Caco-2 (cell line): ENCODE data around the gene LAPTM5. TPM values are rescaled to one million over a fixed set of nuclear protein-coding genes. Genes with fewer than 3 reads are reported as not detected.

Experiments
- BruUV-seq: library from RNA; stranded (reverse); fragments of 400-500 nt; replicated peaks from 2 replicates; lab custom pipeline; 2021; lab: Mats Ljungman, UMichigan
- CTCF ChIA-PET: fragments of 300-600 bp; sonication (Branson Sonifier 250); formaldehyde crosslinking; loops from one replicate; lab custom pipeline; 2022; ENCODE audit warnings: antibody characterized with exemption; lab: Charles Lee
- POLR2A ChIA-PET: fragments of 300-600 bp; sonication (Branson Sonifier 250); formaldehyde crosslinking; loops from one replicate; lab custom pipeline; 2022; ENCODE audit warnings: antibody characterized with exemption; lab: Charles Lee
- DNase-seq, 2 experiments: peaks; one replicate each; pipeline versions ENCODE4 v3.0.0 to v3.0.0-alpha.2; 2020 to 2022
- H3K27me3 ChIP-seq: replicated peaks from 2 replicates; pipeline ENCODE4 v1.6.0; 2011; ENCODE audit warnings: low read length; ENCODE audit not compliant: control insufficient read depth, insufficient read depth
- H3K36me3 ChIP-seq: 2 replicates; pipeline ENCODE4 v1.5.1; 2011; ENCODE audit warnings: low read length; ENCODE audit not compliant: control insufficient read depth, insufficient read depth
- H3K4me1 ChIP-seq: fragments of 250-450 bp; sonication (Bioruptor Pico); 2 replicates; pipeline ENCODE4 v1.5.1; 2020; ENCODE audit warnings: mild to moderate bottlenecking
- H3K4me3 ChIP-seq: 2 replicates; pipeline ENCODE4 v1.5.1; 2011; ENCODE audit warnings: low read depth, mild to moderate bottlenecking, control low read depth, low read length
- H3K9me3 ChIP-seq: fragments of 250-450 bp; sonication (Bioruptor Pico); 2 replicates; pipeline ENCODE4 v1.5.1; 2020; ENCODE audit warnings: mild to moderate bottlenecking, moderate library complexity
- H3K27ac Mint-ChIP-seq: one replicate; pipeline ENCODE4 v1.8.0; 2022; ENCODE audit warnings: mixed read lengths; ENCODE audit not compliant: unreplicated experiment
- H3K27me3 Mint-ChIP-seq: one replicate; pipeline ENCODE4 v1.8.0; 2022; ENCODE audit warnings: mixed read lengths; ENCODE audit not compliant: insufficient read depth, unreplicated experiment
- H3K36me3 Mint-ChIP-seq: one replicate; pipeline ENCODE4 v1.8.0; 2022; ENCODE audit warnings: mild to moderate bottlenecking, mixed read lengths; ENCODE audit not compliant: insufficient read depth, unreplicated experiment
- H3K4me1 Mint-ChIP-seq: one replicate; pipeline ENCODE4 v1.8.0; 2022; ENCODE audit warnings: low read depth, mixed read lengths; ENCODE audit not compliant: unreplicated experiment
- H3K4me3 Mint-ChIP-seq: one replicate; pipeline ENCODE4 v1.8.0; 2022; ENCODE audit warnings: mild to moderate bottlenecking, moderate library complexity, mixed read lengths; ENCODE audit not compliant: unreplicated experiment
- H3K9me3 Mint-ChIP-seq: one replicate; pipeline ENCODE4 v1.8.0; 2022; ENCODE audit warnings: mixed read lengths; ENCODE audit not compliant: unreplicated experiment
- intact Hi-C: fragments of 100-400 bp; cut with micrococcal nuclease; formaldehyde crosslinking; loops from one replicate; pipeline ENCODE4 v1.10.0; 2022; ENCODE audit not compliant: unreplicated experiment
- total RNA-seq: library from RNA; stranded (reverse); gene quantifications from 2 replicates; pipeline ENCODE4 v1.2.3, GENCODE V29; 2022
- TF ChIP-seq, protein P1 (sequence below), 2 experiments: fragments of 200-600 bp in 1 of 2; IDR thresholded peaks; 1 replicate in 1 of 2; 2 replicates in 1 of 2; pipeline versions ENCODE4 v1.5.1 to v1.8.0; 2011 to 2022; ENCODE audit warnings: antibody characterized with exemption in 1 of 2, control low read depth in 1 of 2, inconsistent platforms in 1 of 2, low read depth in 1 of 2, low read length in 1 of 2, mild to moderate bottlenecking in 1 of 2, moderate library complexity in 1 of 2; ENCODE audit not compliant: insufficient read depth in 1 of 2, severe bottlenecking in 1 of 2, unreplicated experiment in 1 of 2

Gene LAPTM5
- total RNA-seq, 1 experiment from 2014 or later = not detected

DNA sequence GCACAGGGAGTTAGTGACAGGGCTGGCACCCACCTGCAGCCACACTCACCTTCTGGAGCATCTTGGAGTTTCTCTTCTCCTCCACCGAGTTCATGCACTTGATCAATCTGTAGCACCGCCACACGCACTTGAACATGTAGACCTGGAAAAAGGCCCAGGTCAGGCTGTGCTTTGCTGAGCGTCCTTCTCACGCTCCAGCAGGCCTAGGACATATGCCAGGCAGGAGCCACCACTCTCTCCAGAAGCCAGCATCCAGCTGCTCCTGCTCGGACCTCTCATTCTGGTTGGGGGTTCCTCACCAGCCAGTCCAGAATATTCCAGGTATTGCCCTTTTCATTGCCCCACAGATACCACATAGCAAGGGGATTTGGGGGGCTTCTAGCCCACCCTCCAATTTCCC is 22.4 kb downstream of the LAPTM5 start:
- no peaks in the 10 kb centered on the region for H3K9me3 ChIP-seq
- H3K4me1 ChIP-seq = no peaks in the 10 kb centered on the region
- POLR2A ChIA-PET = no interaction called here
- no peaks in the 10 kb centered on the region for H3K36me3 ChIP-seq
- H3K9me3 Mint-ChIP-seq = no peaks in the 10 kb centered on the region
- TF ChIP-seq, protein P1, sequence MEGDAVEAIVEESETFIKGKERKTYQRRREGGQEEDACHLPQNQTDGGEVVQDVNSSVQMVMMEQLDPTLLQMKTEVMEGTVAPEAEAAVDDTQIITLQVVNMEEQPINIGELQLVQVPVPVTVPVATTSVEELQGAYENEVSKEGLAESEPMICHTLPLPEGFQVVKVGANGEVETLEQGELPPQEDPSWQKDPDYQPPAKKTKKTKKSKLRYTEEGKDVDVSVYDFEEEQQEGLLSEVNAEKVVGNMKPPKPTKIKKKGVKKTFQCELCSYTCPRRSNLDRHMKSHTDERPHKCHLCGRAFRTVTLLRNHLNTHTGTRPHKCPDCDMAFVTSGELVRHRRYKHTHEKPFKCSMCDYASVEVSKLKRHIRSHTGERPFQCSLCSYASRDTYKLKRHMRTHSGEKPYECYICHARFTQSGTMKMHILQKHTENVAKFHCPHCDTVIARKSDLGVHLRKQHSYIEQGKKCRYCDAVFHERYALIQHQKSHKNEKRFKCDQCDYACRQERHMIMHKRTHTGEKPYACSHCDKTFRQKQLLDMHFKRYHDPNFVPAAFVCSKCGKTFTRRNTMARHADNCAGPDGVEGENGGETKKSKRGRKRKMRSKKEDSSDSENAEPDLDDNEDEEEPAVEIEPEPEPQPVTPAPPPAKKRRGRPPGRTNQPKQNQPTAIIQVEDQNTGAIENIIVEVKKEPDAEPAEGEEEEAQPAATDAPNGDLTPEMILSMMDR (IDR thresholded peaks at IDR 0.05; ENCODE audit: insufficient read depth in 1 of 2, low read depth in 1 of 2, low read length in 1 of 2, severe bottlenecking in 1 of 2, unreplicated experiment in 1 of 2) = no peak
- H3K4me1 Mint-ChIP-seq = no peaks in the 10 kb centered on the region
- no peak overlapping the region for H3K4me3 ChIP-seq
- CTCF ChIA-PET = no interaction called here
- no peak for DNase-seq
- intact Hi-C loops = no loop called here
- no peaks in the 10 kb centered on the region for H3K36me3 Mint-ChIP-seq
- no peak overlapping the region for H3K4me3 Mint-ChIP-seq
- H3K27me3 ChIP-seq = no peaks in the 10 kb centered on the region
- H3K27ac Mint-ChIP-seq = no peak overlapping the region
- no TSS peak for BruUV-seq
- H3K27me3 Mint-ChIP-seq = no peaks in the 10 kb centered on the region

DNA sequence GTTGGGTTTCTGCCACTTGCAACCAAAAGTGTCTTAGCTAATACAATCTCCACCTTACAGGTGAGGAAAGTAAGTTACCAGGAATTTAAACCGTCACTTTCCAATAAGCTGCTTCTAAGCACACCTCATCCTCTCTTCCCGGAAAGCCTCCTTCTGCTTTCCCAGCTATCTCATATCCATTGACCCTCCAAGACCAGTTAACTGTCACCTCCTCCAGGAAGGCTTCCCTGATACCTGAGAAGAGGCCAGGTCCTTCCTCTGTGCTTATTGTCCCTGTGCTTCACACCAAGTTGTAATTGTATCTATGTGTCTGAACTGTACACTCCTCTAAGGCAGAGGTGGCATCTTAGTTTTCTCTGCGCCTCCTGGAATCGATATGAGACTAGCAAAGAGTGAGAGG is 23.0 kb downstream of the LAPTM5 start:
- TF ChIP-seq, protein P1 (IDR thresholded peaks at IDR 0.05; ENCODE audit: insufficient read depth in 1 of 2, low read depth in 1 of 2, low read length in 1 of 2, severe bottlenecking in 1 of 2, unreplicated experiment in 1 of 2) = no peak
- H3K27me3 Mint-ChIP-seq = no peaks in the 10 kb centered on the region
- H3K9me3 ChIP-seq = no peaks in the 10 kb centered on the region
- no peaks in the 10 kb centered on the region for H3K36me3 Mint-ChIP-seq
- H3K4me1 ChIP-seq = no peaks in the 10 kb centered on the region
- BruUV-seq = no TSS peak
- H3K4me1 Mint-ChIP-seq = no peaks in the 10 kb centered on the region
- intact Hi-C loops = no loop called here
- no peaks in the 10 kb centered on the region for H3K27me3 ChIP-seq
- DNase-seq = no peak
- H3K36me3 ChIP-seq = no peaks in the 10 kb centered on the region
- ChIA-PET CTCF (no interaction called here), POLR2A (no interaction called here)
- H3K27ac Mint-ChIP-seq = no peak overlapping the region
- no peak overlapping the region for H3K4me3 ChIP-seq
- no peak overlapping the region for H3K4me3 Mint-ChIP-seq
- H3K9me3 Mint-ChIP-seq = no peaks in the 10 kb centered on the region

DNA sequence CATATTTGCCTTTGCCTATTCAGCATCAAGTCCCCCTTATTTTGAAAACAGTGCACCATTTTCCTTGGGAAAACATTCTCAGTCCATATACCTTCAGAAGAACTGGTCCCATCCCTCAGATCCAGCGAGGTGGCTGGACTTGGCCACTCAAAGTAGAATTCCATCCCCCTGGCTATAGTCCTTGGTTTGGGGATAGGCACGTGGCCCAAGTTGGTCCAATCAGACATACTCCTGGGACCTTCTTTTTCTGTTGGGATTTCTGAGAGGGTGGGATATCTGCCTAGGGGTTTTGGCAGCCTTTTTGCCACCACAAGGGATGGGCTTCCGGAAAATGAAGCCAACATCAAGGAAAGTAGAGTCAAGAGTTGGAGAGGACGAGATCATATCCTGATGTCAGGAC is 23.5 kb downstream of the LAPTM5 start:
- DNase-seq = no peak
- H3K27me3 Mint-ChIP-seq = no peaks in the 10 kb centered on the region

More for the DNA sequence above, 23.5 kb downstream of the LAPTM5 start:
- Mint-ChIP-seq H3K4me3 (no peak overlapping the region), H3K27ac (no peak overlapping the region), H3K4me1 (no peaks in the 10 kb centered on the region), H3K9me3 (no peaks in the 10 kb centered on the region), H3K36me3 (no peaks in the 10 kb centered on the region)
- Histone ChIP-seq H3K36me3 (no peaks in the 10 kb centered on the region), H3K9me3 (no peaks in the 10 kb centered on the region), H3K4me1 (no peaks in the 10 kb centered on the region), H3K27me3 (no peaks in the 10 kb centered on the region), H3K4me3 (no peak overlapping the region)
- ChIA-PET CTCF (no interaction called here), POLR2A (no interaction called here)
- TF ChIP-seq, protein P1 (IDR thresholded peaks at IDR 0.05; ENCODE audit: insufficient read depth in 1 of 2, low read depth in 1 of 2, low read length in 1 of 2, severe bottlenecking in 1 of 2, unreplicated experiment in 1 of 2) = no peak
- intact Hi-C loops = no loop called here
- BruUV-seq = no TSS peak
